ENCODE measurements around the gene CD58.
A peak's percentile ranks its signal among the peaks of the same experiment; 100 is the strongest.

The CD58 gene

GRCh38 chr1:116508085-116508983 is 62.5 kb downstream of the CD58 start:
- DNase-seq (ENCODE audit: low read depth): no peak

GRCh38 chr1:116507631-116508030 is 63.2 kb downstream of the CD58 start:
- DNase-seq (ENCODE audit: low read depth): no peak

GRCh38 chr1:116506132-116507004 is 64.5 kb downstream of the CD58 start:
- DNase-seq (ENCODE audit: low read depth): no peak

GRCh38 chr1:116504308-116505156 is 66.3 kb downstream of the CD58 start:
- peak; percentile 50 for DNase-seq (ENCODE audit: low read depth)

GRCh38 chr1:116503546-116504307 is 67.1 kb downstream of the CD58 start:
- no peak for DNase-seq (ENCODE audit: low read depth)

- DNase-seq (ENCODE audit: low read depth): no peak
Measured at GRCh38 chr1:116502671-116503314, 68.0 kb downstream of the CD58 start.

- DNase-seq (ENCODE audit: low read depth): no peak
Measured at GRCh38 chr1:116501870-116502244, 69.0 kb downstream of the CD58 start.

GRCh38 chr1:116501125-116501869 is 69.5 kb downstream of the CD58 start:
- DNase-seq (ENCODE audit: low read depth): no peak

GRCh38 chr1:116498789-116499628 is 71.8 kb downstream of the CD58 start:
- DNase-seq (ENCODE audit: low read depth): no peak

- DNase-seq (ENCODE audit: low read depth): no peak
Measured at GRCh38 chr1:116497656-116498055, 73.2 kb downstream of the CD58 start.

GRCh38 chr1:116496898-116497297 is 73.9 kb downstream of the CD58 start:
- no peak for DNase-seq (ENCODE audit: low read depth)

GRCh38 chr1:116496380-116496779 is 74.4 kb downstream of the CD58 start:
- DNase-seq (ENCODE audit: low read depth): no peak

GRCh38 chr1:116495535-116495934 is 75.3 kb downstream of the CD58 start:
- no peak for DNase-seq (ENCODE audit: low read depth)

GRCh38 chr1:116494745-116495144 is 76.1 kb downstream of the CD58 start:
- DNase-seq (ENCODE audit: low read depth): no peak

GRCh38 chr1:116494353-116494692 is 76.5 kb downstream of the CD58 start:
- DNase-seq (ENCODE audit: low read depth): no peak

- no peak for DNase-seq (ENCODE audit: low read depth)
Measured at GRCh38 chr1:116493484-116494352, 77.1 kb downstream of the CD58 start.

- DNase-seq (ENCODE audit: low read depth): no peak
Measured at GRCh38 chr1:116493036-116493435, 77.8 kb downstream of the CD58 start.

GRCh38 chr1:116492358-116492811 is 78.4 kb downstream of the CD58 start:
- no peak for DNase-seq (ENCODE audit: low read depth)

All from stimulated activated CD8-positive, alpha-beta memory T cell treated with anti-CD3 and anti-CD28 coated beads, Interleukin-7, amount 100 ng/mL, for 24 hours (primary cell).